Prostate gland (tissue), 2 donors: ENCODE measurements around the gene STAG2. TPM values are rescaled to one million over a fixed set of nuclear protein-coding genes. Genes with fewer than 3 reads are reported as not detected.

Experiments used
- DNase-seq: peaks from one replicate; pipeline ENCODE4 v3.0.0-alpha.2; 2019; ENCODE audit warnings: low spot score
- H3K27ac ChIP-seq, 2 donors: fragments of 200-600 bp; sonication (generic); 2 replicates each; pipeline ENCODE4 v1.5.1; 2017 to 2019
- H3K27me3 ChIP-seq: fragments of 200-600 bp; sonication (generic); replicated peaks from 2 replicates; pipeline ENCODE4 v1.5.1; 2019; ENCODE audit not compliant: insufficient read depth
- H3K36me3 ChIP-seq, 2 donors: fragments of 200-600 bp; sonication (generic); 1 replicate in 1 of 2; 2 replicates in 1 of 2; pipeline versions ENCODE4 v1.5.1 to v1.8.1; 2017 to 2019
- H3K4me1 ChIP-seq: fragments of 200-600 bp; sonication (generic); replicated peaks from 2 replicates; pipeline ENCODE4 v1.5.1; 2019
- H3K4me3 ChIP-seq, 2 donors: fragments of 200-600 bp; sonication (generic); 2 replicates each; pipeline ENCODE4 v1.5.1; 2017 to 2019
- H3K9me3 ChIP-seq: fragments of 200-600 bp; sonication (generic); 2 replicates; pipeline ENCODE4 v1.5.1; 2017
- CTCF ChIP-seq, 4 experiments: fragments of 200-600 bp in 2 of 4; fragments of 450-650 bp in 2 of 4; sonication (generic) in 2 of 4; IDR thresholded peaks; 1 replicate in 3 of 4; 2 replicates in 1 of 4; pipeline ENCODE4 v1.5.1; 2016 to 2019; ENCODE audit warnings: antibody characterized with exemption in 4 of 4, mild to moderate bottlenecking in 2 of 4, moderate library complexity in 2 of 4
- POLR2A ChIP-seq: fragments of 450-650 bp; IDR thresholded peaks from one replicate; pipeline ENCODE4 v1.6.1; 2016; ENCODE audit warnings: antibody characterized with exemption, mild to moderate bottlenecking
- POLR2AphosphoS5 ChIP-seq: sonication (generic); formaldehyde crosslinking; IDR thresholded peaks from one replicate; pipeline ENCODE4 v1.6.1; 2017; ENCODE audit warnings: antibody characterized with exemption
- WGBS: methylation state at CpG from one replicate; pipeline ENCODE4 v1.1.5; 2018; 5-methylcytosine and 5-hydroxymethylcytosine counted together
- intact Hi-C: fragments of 100-400 bp; cut with DNase I; formaldehyde crosslinking; loops from one replicate; pipeline ENCODE4 v1.14.2; 2022
- total RNA-seq, 2 donors: library from RNA; depleted of rRNA; stranded (reverse); fragments of >200 nt; gene quantifications; one replicate each; pipeline ENCODE4 v1.1.0, GENCODE V29; 2016

STAG2 gene
- total RNA-seq, 2 donors from 2014 or later = 32.6 to 51.2 TPM

GRCh38 chrX:123968383-123969050, 7.0 kb downstream of the STAG2 start:
- 59% methylated on average over 5 of the region's 5 CpGs for WGBS
- Histone ChIP-seq H3K9me3 (no peaks in the 10 kb centered on the region), H3K4me3 (no peak overlapping the region), H3K4me1 (no peaks in the 10 kb centered on the region), H3K27me3 (no peaks in the 10 kb centered on the region), H3K27ac (no peak overlapping the region), H3K36me3 (no peaks in the 10 kb centered on the region)
- TF ChIP-seq POLR2A (no peak), POLR2AphosphoS5 (no peak), CTCF (IDR thresholded peaks at IDR 0.05) (no peak)
- no peak for DNase-seq
- intact Hi-C loops = no loop called here

GRCh38 chrX:123971982-123972381, 10.5 kb downstream of the STAG2 start:
- no peak overlapping the region for H3K27ac ChIP-seq
- H3K36me3 ChIP-seq = no peaks in the 10 kb centered on the region
- no peaks in the 10 kb centered on the region for H3K4me1 ChIP-seq
- 54% methylated on average over 5 of the region's 5 CpGs for WGBS
- intact Hi-C loops = no loop called here
- H3K27me3 ChIP-seq = no peaks in the 10 kb centered on the region
- DNase-seq = no peak
- TF ChIP-seq POLR2AphosphoS5 (no peak), CTCF (IDR thresholded peaks at IDR 0.05) (no peak), POLR2A (no peak)
- H3K9me3 ChIP-seq = no peaks in the 10 kb centered on the region
- no peak overlapping the region for H3K4me3 ChIP-seq

GRCh38 chrX:123973921-123974320, 12.4 kb downstream of the STAG2 start:
- H3K27ac ChIP-seq = no peak overlapping the region
- intact Hi-C loops = no loop called here
- H3K4me3 ChIP-seq = no peak overlapping the region
- no peaks in the 10 kb centered on the region for H3K9me3 ChIP-seq
- DNase-seq = no peak
- TF ChIP-seq POLR2A = no peak
- no peak for TF ChIP-seq POLR2AphosphoS5
- TF ChIP-seq CTCF (IDR thresholded peaks at IDR 0.05) = no peak
- 37% methylated on average over 3 of the region's 3 CpGs for WGBS
- no peaks in the 10 kb centered on the region for H3K4me1 ChIP-seq
- H3K36me3 ChIP-seq = no peaks in the 10 kb centered on the region
- no peaks in the 10 kb centered on the region for H3K27me3 ChIP-seq

- Histone ChIP-seq H3K9me3 (no peaks in the 10 kb centered on the region), H3K4me3 (no peak overlapping the region), H3K27me3 (no peaks in the 10 kb centered on the region), H3K27ac (no peak overlapping the region), H3K36me3 (no peaks in the 10 kb centered on the region), H3K4me1 (no peaks in the 10 kb centered on the region)
- TF ChIP-seq POLR2AphosphoS5 = no peak
- no peak for TF ChIP-seq POLR2A
- no peak for DNase-seq
- WGBS = 78% methylated on average over 6 of the region's 6 CpGs
- intact Hi-C loops = no loop called here
These were observed 13.7 kb downstream of the STAG2 start for GRCh38 chrX:123975180-123975579.

- peak in 2 of 4 experiments; percentile 25 to 30 for TF ChIP-seq CTCF (IDR thresholded peaks at IDR 0.05)
- TF ChIP-seq POLR2AphosphoS5 = no peak
- Histone ChIP-seq H3K4me3 (no peak overlapping the region), H3K27me3 (no peaks in the 10 kb centered on the region), H3K4me1 (no peaks in the 10 kb centered on the region), H3K9me3 (no peaks in the 10 kb centered on the region), H3K27ac (no peak overlapping the region), H3K36me3 (no peaks in the 10 kb centered on the region)
- no peak for DNase-seq
- 60% methylated on average over 1 of the region's 1 CpG for WGBS
- intact Hi-C loops = no loop called here
These were observed 15.3 kb downstream of the STAG2 start for GRCh38 chrX:123976706-123977316.
